GM18499 (cell line): ENCODE data around the gene ALKBH7.
"Not testable (repeated sequence)": the region's sequence is repeated elsewhere in the genome, so short reads cannot be mapped to it uniquely, and the experiment has no call there.

Experiments used
- ATAC-seq: cut with Tn5 transposase; IDR thresholded peaks from one replicate; pipeline ENCODE4 v1.9.1; 2021; ENCODE audit warnings: moderate number of reproducible peaks; ENCODE audit not compliant: insufficient read depth, unreplicated experiment

Gene ALKBH7

DNA sequence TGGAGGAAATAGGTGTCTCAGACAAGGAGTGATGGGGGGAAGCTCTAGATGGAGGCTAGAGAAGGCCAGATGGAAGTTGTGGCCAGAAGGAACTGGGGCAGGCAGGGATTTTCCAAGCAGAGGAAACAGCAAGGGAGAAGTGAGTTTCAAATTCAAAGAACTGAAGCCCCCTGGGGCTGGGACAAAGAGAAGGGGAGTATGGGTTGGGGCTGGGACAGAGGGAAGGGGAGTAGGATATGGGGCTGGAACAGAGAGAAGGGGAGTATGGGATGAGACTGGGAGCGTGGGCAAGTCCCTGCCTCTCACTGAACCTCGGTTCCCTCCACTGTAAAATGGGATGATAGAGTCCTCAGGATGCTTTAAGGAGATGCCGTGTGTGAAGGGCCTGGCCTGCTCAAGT is 22.2 kb downstream of the ALKBH7 start:
- no peak for ATAC-seq

- no peak for ATAC-seq
These were observed 23.7 kb downstream of the ALKBH7 start for GRCh38 chr19:6396305-6396704.

DNA sequence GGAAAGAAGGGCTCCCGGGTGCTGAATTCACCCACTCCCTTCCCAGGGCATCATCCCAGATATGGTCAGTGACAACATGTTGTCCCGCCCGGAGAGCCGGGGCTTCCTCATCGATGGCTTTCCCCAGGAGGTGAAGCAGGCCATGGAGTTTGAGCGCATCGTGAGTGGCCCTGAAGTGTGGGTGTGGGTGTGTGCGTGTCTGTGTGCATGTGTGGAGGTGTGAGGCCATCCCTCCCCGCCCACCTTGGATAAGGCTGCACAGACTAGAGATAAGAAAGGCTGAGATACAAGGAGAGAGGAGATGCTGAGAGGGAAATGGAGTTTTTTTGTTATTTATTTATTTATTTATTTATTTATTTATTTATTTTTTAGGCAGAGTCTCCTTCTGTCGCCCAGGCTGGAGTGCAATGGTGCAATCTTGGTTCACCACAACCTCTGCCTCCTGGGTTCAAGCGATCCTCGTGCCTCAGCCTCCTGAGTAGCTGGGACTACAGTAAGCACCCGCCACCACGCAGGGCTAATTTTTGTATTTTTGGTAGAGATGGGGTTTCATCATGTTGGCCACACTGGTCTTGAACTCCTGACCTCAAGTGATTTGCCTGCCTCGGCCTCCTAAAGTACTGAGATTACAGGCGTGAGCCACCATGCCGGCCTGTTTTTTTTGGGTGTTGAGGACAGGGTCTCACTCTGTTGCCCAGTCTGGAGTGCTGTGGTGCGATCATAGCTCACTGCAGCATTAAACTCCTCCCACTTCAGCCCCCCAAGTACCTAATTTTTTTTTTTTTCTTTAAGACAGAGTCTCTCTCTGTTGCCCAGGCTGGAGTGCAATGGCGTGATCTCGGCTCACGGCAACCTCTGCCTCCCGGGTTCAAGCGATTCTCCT is 27.7 kb downstream of the ALKBH7 start:
- not testable (repeated sequence) for ATAC-seq

DNA sequence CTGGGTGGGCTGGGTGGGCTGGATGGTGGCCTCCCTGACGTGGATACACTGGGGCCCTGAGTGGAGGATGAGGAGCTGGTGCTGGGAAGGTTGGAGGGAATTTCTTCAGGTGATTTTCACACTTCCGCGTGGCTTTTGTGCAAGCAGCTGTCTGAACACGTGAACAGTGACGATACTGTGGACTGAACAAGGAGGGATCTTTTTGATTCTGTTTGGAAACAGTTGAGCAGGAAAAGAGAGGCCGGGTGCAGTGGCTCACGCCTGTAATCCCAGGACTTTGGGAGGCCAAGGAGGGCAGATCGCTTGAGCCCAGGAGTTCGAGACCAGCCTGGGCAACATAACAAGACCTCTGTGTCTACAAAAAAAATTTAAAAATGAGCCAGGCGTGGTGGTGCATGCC is 29.5 kb downstream of the ALKBH7 start:
- ATAC-seq: no peak

GRCh38 chr19:6402837-6403608 is 30.4 kb downstream of the ALKBH7 start:
- no peak for ATAC-seq

DNA sequence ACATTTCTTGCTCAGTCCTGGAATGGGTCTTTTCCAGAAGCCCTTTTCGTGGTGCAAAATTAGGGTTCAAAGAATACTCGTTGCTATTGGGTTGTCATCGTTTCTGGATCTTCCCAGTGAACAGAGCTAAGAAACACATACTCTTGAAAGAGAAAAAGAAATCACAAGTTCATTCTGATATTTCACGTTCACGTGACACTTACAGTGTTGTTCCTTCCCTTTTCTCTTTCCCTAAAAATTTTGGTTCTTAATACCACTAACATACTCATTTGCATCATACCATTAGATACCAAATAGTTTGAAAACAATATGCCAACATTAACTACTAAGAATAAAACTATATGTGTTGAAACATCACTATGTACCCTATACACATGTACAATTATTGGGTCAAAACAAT is 33.8 kb downstream of the ALKBH7 start:
- ATAC-seq: no peak

GRCh38 chr19:6409346-6409745 is 36.8 kb downstream of the ALKBH7 start:
- ATAC-seq: no peak

DNA sequence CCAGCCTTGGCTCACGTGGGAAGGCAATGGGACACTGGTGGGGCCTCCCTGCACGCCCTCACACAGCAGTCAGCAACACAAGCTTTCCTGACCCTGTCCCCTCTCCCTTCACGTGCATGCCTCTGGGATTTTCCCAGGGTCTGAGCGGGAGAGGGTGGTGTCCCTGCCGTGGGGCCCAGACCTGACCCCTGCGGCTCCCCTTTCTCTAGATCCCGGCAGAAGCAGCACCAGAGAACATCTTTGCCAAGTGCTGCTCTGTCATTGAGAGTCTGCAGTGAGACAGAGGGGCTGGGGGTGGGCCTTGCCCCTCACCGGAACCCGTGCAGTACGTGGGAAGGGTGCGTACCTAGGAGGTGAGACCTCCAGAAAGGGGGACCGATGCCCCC is 39.5 kb downstream of the ALKBH7 start:
- ATAC-seq: no peak

GRCh38 chr19:6412447-6413091 is 40.0 kb downstream of the ALKBH7 start:
- no peak for ATAC-seq

GRCh38 chr19:6413291-6413690 is 40.7 kb downstream of the ALKBH7 start:
- no peak for ATAC-seq

DNA sequence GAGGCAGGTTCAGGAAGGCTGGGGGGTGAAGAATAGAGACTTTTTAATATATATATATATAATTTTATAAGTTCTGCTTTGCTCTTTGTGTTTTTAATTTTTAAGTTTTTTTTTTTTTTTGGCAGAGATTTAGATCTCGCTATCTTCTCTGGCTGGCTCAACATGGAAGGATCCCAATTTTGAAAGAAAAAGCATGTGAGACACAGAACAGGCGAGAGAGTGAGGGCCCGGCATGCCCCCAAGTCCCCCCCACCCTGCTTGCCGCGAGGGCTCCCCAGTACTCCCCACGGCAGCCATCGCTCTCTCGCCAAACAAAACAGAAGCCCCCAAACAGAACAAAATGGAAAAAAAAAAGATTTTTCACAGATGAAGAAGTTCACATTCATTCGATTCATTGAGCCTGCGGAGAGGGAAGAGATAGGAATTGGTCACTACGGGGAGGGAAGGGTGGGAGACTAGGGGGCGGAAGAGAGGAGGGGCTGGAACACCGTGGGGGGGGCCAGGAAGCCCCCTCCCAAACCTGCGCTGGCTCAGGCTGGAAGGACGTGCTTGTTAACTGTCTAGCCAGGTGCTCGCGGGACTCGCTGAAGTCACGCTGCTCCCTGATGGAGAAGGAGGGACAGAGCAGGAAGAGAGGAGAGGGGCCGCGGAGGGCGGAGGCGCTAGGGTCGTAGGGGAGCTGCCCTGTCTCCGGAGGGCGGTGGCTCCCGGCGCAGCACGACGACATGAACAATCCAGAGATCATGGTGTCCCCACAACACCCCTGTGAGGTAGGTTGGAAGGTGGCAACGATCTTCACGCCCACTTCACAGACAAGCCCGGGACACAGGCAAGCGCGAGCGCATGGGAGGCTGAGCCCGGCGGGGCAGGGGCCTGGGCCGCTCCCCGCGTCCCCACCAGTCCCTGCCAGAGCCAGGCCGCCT is 41.4 kb downstream of the ALKBH7 start:
- no peak for ATAC-seq

DNA sequence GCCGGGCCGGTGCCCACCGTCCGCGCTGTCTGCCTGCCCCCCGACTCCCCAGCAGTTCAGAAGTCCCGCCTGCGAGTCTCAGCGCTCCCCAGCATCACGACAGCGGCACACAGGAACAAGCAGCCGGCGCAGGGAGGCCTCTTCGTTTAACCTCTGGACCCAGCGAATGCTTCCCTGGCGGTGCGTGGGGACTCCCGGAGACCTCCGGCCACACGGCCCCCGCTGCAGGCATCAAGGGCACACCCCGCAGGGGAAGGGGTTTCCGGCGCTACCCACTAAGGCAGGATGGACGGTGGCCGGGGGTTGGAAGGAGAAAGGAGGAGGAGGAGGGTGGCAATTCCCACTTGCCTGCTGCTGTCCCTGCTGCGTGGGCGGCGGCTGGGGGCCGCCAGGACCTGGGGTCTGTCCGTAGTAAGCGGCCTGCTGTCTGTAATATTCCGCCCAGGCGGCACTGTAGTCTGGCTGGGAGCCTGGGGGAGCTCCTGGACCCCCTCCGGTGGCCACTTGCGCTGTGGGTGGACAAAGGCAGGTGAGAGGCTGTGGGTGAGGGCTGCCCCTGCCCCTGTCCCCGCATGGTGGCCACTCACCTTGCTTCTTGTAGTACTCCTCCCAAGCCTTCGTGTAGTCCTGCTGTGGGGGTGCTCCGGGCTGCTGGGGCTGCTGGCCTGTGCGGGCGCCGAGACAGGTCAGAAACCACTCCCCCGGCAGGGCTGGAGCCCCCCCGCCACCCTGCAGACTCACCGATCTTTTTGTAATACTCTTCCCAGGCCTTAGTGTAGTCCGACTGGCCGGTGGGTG is 42.4 kb downstream of the ALKBH7 start:
- ATAC-seq: no peak

DNA sequence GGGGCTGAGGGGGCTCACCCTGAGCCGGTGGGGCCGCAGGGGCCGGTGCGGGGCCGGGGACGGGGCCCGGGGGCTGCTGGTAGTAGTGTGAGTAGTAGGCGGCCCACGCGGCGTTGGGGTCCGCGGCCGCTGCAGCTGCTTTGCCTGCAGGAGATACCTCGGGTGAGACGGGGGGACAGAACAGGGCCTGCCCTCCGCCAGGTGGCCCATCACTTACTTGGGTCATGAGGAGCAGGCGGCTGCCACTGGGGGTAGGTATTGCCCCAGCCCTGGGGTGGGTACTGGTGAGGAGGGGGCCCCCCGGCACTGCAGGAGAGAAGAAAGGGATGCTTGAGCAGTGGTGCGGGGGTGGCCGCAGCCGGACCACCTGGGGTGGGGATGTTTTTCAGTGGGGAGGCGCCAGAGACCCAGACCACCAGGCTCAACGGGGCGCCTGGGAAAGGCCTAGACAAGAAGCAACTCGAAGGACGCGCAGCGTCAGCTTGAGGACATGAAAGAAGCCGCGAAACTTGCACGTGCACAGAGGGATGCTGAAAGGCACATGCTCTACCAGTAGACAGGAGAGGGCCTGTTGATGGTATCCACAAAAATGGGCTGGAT is 43.1 kb downstream of the ALKBH7 start:
- ATAC-seq: no peak

- ATAC-seq: no peak
These were observed 44.2 kb downstream of the ALKBH7 start for GRCh38 chr19:6416658-6417405.

GRCh38 chr19:6417713-6418561 is 45.3 kb downstream of the ALKBH7 start:
- ATAC-seq: no peak

DNA sequence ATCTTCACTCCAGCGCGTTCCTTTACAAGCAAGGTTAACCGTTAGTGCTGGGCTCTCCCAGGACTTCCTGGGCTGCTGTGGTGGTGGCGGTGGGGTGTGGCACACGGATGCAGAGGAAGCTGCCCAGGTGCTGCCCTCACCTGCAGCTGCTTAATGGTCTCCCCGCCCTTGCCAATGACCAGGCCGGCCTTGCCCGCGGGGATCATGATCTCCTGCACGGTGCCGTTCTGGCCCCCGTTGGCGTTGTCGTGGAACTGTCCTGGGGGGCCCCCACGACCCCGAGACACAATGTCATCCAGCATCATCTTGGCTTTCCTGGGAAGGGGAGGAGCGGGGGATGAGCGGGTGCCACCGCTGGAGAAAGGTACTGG is 46.0 kb downstream of the ALKBH7 start:
- ATAC-seq: no peak
